Measurements from ENCODE around the gene CCDC57. TPM values are rescaled to one million over a fixed set of nuclear protein-coding genes. Genes with fewer than 3 reads are reported as not detected.

Gene CCDC57
- total and polyA plus RNA-seq, 2 of the 8 experiments (the other 6 are each of a cell fraction or from before 2014, with no cell fraction given): 8.4 to 12.9 TPM

DNA sequence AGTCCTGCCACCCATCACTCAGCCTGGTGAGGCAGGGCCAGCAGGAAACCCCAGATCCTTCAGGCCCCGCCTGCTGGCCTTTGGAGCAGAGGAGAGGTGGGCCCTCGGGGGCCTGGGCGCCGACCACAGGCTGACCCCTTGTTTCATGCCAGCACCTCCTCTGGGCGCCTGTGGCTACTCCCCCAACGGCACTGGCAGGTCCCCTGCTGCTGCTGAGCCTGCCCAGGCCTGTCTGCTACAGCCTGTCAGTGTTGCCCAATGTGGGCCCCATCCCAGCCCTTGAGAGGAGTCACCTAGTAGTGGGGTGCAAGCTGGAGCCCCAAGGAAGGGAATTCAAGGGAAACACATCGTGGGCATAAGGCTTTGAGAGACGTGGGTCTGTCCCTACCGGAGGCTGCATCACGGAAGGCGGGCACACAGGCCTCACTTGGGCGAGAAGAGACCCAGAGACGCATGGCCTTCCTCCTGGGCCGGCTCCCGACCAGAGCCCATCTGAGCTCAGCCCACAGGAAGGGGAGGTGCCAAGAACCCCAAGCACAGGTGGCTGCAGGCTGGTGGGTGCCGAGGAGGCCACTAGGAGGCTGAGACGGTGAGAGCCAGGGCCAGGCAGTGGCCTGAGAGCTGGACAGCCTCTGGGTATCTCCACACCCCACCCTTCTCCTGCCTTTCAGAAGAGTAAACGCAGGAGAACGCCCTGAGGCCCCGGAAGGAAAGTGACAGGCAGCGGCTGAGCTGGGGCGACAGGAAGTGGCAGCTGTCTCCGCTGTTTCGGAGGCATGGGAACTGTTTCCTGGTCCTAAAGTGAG is 106.6 kb downstream of the CCDC57 start (continued):
- TF ChIP-seq SIX5 (IDR thresholded peaks at IDR 0.05; ENCODE audit: low read depth, low read length) (no peak), MAX (IDR thresholded peaks at IDR 0.05) (peak; percentile 61), E2F6 (IDR thresholded peaks at IDR 0.05) (0 out of 2 replicates have a peak, but pooled peaks have one; percentile 23)
